Activated CD8-positive, alpha-beta memory T cell treated with anti-CD3 and anti-CD28 coated beads for 36 hours (primary cell): ENCODE results near the gene PPOX. TPM values are rescaled to one million over a fixed set of nuclear protein-coding genes. Genes with fewer than 3 reads are reported as not detected.

ENCODE experiments used
- CTCF ChIA-PET: fragments of 350-600 bp; sonication (Branson Sonifier 250); formaldehyde crosslinking; loops from one replicate; lab custom pipeline; 2021; ENCODE audit warnings: antibody characterized with exemption; lab: Charles Lee
- POLR2A ChIA-PET: fragments of 350-600 bp; sonication (Branson Sonifier 250); formaldehyde crosslinking; loops from one replicate; lab custom pipeline; 2021; ENCODE audit warnings: antibody characterized with exemption; lab: Charles Lee
- total RNA-seq, 2 experiments: library from RNA; stranded (reverse); gene quantifications; one replicate each; pipeline ENCODE4 v1.2.3, GENCODE V29; 2021

The PPOX gene
- total RNA-seq, 2 experiments from 2014 or later: 23.1 to 24.1 TPM

- ChIA-PET POLR2A (interaction anchor here (0.5 to 2.6 kb wide), 10 partner anchors 8 to 59 kb away, joined by 3 to 21 read pairs (median 4); partner anchors contain the start of genes NDUFS2, NIT1, PFDN2 and TOMM40L), CTCF (interaction anchor here (0.6 to 2.7 kb wide), 15 partner anchors 9 to 273 kb away, joined by 3 to 16 read pairs (median 5); partner anchors contain the start of genes B4GALT3, DEDD, NDUFS2 and NIT1)
Measured at GRCh38 chr1:161166669-161167548, 683 bp downstream of the PPOX start.

GRCh38 chr1:161168906-161169305 lies 2.7 kb downstream of the PPOX start:
- ChIA-PET CTCF (interaction anchor here (0.6 to 1.4 kb wide), 3 partner anchors 10 to 72 kb away, joined by 3 to 5 read pairs (median 4); partner anchors contain the start of genes UFC1 and USP21), POLR2A (no interaction called here)

DNA sequence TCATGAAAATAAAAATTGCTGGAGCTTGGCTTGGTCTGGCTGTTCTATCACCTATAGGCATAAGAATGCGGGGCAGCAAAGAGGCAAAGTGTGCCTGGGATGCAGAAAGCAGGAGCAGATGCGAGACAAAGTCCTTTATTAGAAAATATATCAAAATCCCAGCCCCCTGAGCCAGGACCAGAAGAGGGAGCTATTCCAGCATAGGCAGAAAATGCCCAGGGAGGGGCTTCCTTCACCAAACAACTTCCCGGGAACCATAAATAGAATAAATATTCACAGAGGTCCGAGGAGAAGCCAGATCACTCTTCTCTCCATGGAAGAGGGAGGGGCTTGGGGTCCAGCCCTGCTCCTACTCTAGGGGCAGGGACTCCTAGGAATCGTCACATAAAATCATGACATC lies 5.0 kb downstream of the PPOX start:
- POLR2A ChIA-PET: no interaction called here
- CTCF ChIA-PET: interaction anchor here (1.5 kb wide), 1 partner anchor 9 kb away, joined by 4 read pairs; no protein-coding TSS in a partner anchor

- CTCF ChIA-PET: interaction anchor here (1.5 kb wide), 1 partner anchor 10 kb away, joined by 4 read pairs; no protein-coding TSS in a partner anchor
- POLR2A ChIA-PET: no interaction called here
Measured at GRCh38 chr1:161171696-161172095, 5.5 kb downstream of the PPOX start.

DNA sequence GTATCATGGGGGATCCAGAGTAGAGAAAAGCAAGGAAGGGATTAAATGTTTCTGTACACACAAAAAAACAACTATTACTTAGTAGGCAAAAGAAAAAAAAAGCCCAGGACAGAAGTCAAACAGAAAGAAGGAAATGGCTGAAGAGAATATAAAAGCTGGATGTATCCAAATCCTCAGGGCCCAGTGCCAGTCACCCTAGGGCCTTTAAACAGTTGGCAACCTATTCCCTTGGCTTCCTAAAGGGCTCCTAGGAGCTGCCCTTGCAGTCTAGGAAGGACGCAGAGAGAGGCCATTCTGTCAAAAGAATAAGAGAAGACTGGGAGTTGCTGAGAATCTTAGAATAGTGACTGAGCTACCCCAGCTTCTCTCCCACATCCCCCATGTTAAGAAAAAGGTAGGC lies 6.1 kb downstream of the PPOX start:
- ChIA-PET POLR2A (no interaction called here), CTCF (interaction anchor here (0.5 to 1.5 kb wide), 4 partner anchors 10 to 212 kb away, joined by 3 to 4 read pairs (median 4); no protein-coding TSS in a partner anchor)

DNA sequence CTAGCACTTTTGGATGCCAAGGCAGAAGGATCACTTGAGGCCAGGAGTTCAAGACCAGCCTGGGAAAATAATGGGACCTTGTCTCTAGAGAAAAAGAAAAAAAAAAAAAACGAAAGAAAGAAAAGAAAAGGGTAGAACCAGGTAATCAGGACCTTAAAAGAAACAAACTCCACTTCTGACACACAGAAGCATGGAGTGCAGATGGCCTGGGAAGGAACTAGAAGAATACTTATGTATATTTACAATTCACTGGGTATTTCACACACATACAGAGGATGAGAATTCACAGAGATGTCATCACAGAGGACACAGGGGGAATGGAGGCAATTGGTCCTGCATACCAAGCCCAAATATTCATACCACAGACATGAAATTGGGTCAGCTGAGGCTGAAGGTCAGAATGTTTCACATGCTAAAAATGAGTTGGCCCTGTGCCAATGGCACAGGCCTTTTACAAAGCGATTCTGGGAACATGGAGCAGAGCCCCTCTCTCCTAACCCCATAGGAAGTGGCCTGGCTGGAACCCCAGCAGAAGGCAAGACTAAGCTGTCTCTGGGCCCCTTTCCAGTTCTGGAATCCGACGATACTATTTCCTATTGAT lies 6.7 kb downstream of the PPOX start:
- CTCF ChIA-PET: interaction anchor here (0.7 to 1.2 kb wide), 2 partner anchors 20 to 211 kb away, joined by 3 read pairs; no protein-coding TSS in a partner anchor
- POLR2A ChIA-PET: no interaction called here

DNA sequence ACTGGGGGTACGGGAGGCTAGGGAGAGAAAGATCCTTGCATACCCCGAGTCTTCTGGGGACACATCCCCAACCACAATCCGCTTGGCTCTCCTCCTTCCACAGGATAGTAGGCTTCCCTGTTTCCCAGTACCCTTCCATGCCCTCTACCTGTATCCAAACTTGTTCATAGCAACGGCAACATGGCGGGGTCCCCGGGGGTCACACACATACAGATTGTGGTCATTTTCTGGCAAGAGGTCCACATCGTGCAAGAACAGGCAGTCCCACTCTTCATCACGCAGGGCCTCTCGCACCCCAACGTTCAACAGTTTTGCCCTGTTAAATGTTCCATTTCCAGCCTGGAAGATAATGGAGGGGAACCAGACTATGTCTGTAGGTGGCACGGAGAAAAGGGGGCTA lies 7.5 kb downstream of the PPOX start:
- POLR2A ChIA-PET: no interaction called here
- CTCF ChIA-PET: interaction anchor here (1.2 kb wide), 1 partner anchor 19 kb away, joined by 3 read pairs; no protein-coding TSS in a partner anchor

- CTCF ChIA-PET: interaction anchor here (3.2 kb wide), 1 partner anchor 8 kb away, joined by 16 read pairs; the partner anchor contains the start of gene PPOX
- POLR2A ChIA-PET: interaction anchor here (1.1 kb wide), 1 partner anchor 8 kb away, joined by 4 read pairs; the partner anchor contains the start of gene PPOX
Measured at GRCh38 chr1:161174911-161175310, 8.7 kb downstream of the PPOX start.

- POLR2A ChIA-PET: interaction anchor here (0.6 to 1.2 kb wide), 4 partner anchors 9 to 1359 kb away, joined by 4 read pairs; partner anchors contain the start of genes NDUFS2 and PPOX
Measured at GRCh38 chr1:161175771-161176453, 9.7 kb downstream of the PPOX start.

GRCh38 chr1:161176468-161177111 lies 10.4 kb downstream of the PPOX start:
- CTCF ChIA-PET: interaction anchor here (0.5 to 3.2 kb wide), 5 partner anchors 10 to 49 kb away, joined by 3 to 16 read pairs (median 5); partner anchors contain the start of genes PPOX and TOMM40L
- POLR2A ChIA-PET: interaction anchor here (0.6 to 1.5 kb wide), 5 partner anchors 10 to 1360 kb away, joined by 4 to 6 read pairs (median 4); partner anchors contain the start of genes NDUFS2 and PPOX

More at GRCh38 chr1:161175771-161176453, 9.7 kb downstream of the PPOX start:
- CTCF ChIA-PET: interaction anchor here (1.2 to 3.2 kb wide), 3 partner anchors 9 to 50 kb away, joined by 3 to 16 read pairs (median 7); partner anchors contain the start of genes PPOX and TOMM40L

GRCh38 chr1:161177112-161177935 lies 11.1 kb downstream of the PPOX start, which contains the start of gene B4GALT3:
B4GALT3 (minus strand) TSS chr1:161177507; CDS start chr1:161176060, 1,447 bp downstream.
- ChIA-PET POLR2A (interaction anchor here (0.5 to 1.5 kb wide), 6 partner anchors 9 to 74 kb away, joined by 3 to 6 read pairs (median 4); partner anchors contain the start of genes NDUFS2 and PPOX), CTCF (interaction anchor here (1.1 to 3.2 kb wide), 4 partner anchors 11 to 49 kb away, joined by 3 to 16 read pairs (median 6); partner anchors contain the start of genes PPOX and TOMM40L)

- ChIA-PET POLR2A (interaction anchor here (0.5 to 1.5 kb wide), 2 partner anchors 8 to 48 kb away, joined by 3 to 4 read pairs; no protein-coding TSS in a partner anchor), CTCF (interaction anchor here (2.3 to 3.2 kb wide), 2 partner anchors 11 to 48 kb away, joined by 7 to 16 read pairs; partner anchors contain the start of genes PPOX and TOMM40L)
Measured at GRCh38 chr1:161177936-161178244, 11.7 kb downstream of the PPOX start.

DNA sequence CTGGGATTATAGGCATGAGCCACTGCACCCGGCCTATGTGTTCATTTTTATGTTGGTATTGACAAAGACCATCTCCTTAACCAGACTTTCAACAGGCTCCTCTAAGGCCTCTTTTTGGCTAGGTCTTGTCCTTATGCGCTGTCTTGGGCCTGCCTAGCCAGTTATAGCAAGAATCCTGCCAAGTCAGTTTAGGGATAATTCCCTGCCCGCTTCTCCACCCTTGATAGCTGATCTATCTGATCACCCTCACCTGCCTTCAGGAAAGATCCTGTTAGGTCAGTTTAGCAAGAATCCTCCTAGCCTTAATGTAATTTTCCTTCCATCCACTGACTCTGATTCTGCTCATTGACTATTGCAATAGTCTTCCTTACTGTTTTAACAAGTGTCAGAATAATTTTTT lies 13.5 kb downstream of the PPOX start:
- CTCF ChIA-PET: interaction anchor here (2.7 kb wide), 1 partner anchor 46 kb away, joined by 9 read pairs; the partner anchor contains the start of gene TOMM40L
- POLR2A ChIA-PET: interaction anchor here (0.7 kb wide), 2 partner anchors 38 to 185 kb away, joined by 4 to 5 read pairs; no protein-coding TSS in a partner anchor

- CTCF ChIA-PET: interaction anchor here (0.9 to 2.7 kb wide), 4 partner anchors 12 to 48 kb away, joined by 3 to 9 read pairs (median 6); partner anchors contain the start of genes PPOX and TOMM40L
- POLR2A ChIA-PET: interaction anchor here (0.7 kb wide), 2 partner anchors 37 to 185 kb away, joined by 4 to 5 read pairs; no protein-coding TSS in a partner anchor
Measured at GRCh38 chr1:161180639-161181038, 14.4 kb downstream of the PPOX start.

DNA sequence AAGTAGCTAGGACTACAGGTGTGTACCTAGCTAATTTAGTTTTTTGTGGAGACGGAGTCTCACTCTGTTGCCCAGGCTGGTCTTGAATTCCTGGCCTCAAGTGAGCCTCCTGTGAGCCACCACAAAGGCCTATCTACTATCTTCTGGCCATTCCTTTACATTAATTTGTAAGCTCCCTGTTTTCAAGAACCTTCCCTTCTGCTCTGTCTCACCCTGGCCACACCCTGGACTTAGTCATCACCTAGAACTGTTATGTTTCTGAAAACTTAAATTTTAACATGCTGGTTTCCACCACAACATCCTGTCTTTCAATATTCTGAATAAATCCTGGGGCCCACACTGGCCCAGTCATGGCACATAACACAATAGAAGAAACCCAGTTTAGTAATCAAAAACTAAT lies 16.0 kb downstream of the PPOX start:
- POLR2A ChIA-PET: interaction anchor here (1.3 to 1.4 kb wide), 2 partner anchors 15 to 20 kb away, joined by 4 to 7 read pairs; partner anchors contain the start of genes NDUFS2 and PPOX
- CTCF ChIA-PET: interaction anchor here (0.6 to 2.5 kb wide), 6 partner anchors 10 to 200 kb away, joined by 3 to 10 read pairs (median 4); partner anchors contain the start of genes PPOX and TOMM40L

DNA sequence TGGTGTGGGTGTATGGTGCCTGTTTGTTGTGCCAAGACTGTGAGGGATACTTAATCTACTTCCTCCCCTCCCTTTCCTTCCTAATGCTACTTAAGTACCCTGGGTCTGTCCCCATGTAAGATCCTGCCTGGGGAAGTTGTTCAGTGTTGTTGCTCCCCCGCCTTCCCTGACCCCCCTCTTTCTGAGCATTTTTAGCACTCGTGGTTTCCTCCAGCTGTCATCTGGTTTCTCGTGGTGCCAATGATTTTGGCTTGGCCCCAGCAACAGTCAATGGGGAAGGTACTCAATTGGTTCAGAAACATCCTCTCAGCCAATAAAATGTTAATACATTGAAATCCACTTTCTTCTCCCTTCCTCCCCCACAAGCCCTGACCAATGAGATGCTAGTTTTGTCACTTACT lies 19.1 kb downstream of the PPOX start:
- POLR2A ChIA-PET: interaction anchor here (0.6 to 2.3 kb wide), 4 partner anchors 17 to 198 kb away, joined by 5 to 10 read pairs (median 7); partner anchors contain the start of gene NDUFS2
- CTCF ChIA-PET: interaction anchor here (0.6 kb wide), 1 partner anchor 1170 kb away, joined by 3 read pairs; no protein-coding TSS in a partner anchor
